ENCODE results near the gene LUC7L3. TPM values are rescaled to one million over a fixed set of nuclear protein-coding genes. Genes with fewer than 3 reads are reported as not detected.

LUC7L3 gene
- total and polyA plus RNA-seq, 2 of the 13 experiments (the other 11 are each of a cell fraction or from before 2014, with no cell fraction given) = 108 to 120 TPM

DNA sequence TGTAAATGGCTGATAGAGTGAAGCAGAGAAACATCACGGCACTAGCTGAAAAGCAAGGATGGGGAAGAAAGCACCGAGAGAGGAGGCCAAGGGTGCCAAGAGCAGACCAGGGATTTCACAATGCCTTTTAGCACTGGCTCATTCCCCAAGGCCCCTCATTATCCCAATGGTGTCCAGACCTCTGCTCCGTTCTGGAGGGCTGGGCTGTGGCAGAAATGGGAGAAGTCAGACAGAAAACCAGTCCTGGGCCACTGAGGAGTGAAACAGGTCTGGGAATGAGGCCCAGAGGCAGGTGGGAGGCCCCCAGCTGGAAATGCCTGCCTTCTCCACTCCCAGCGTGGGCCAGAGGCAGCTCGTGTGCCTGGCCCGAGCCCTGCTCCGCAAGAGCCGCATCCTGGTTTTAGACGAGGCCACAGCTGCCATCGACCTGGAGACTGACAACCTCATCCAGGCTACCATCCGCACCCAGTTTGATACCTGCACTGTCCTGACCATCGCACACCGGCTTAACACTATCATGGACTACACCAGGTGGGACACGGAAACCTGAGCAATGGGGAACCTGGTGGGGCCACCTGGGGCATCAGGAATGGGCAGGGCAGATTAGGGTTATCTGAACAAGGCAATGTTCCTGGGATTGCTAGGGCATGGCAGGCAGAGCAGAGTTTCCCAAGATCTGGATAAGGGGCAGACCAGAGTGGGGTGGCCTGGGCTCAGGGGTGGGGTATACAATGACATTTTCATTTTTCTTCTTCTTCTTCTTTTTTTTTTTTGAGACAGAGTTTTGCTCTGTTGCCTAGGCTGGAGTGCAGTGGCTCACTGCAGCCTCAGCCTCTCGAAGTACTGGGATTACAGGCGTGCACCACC is 32.0 kb upstream of the LUC7L3 start (continued):
- peak; percentile 68 for TF ChIP-seq ZNF121 (CRISPR knock-in tag; IDR thresholded peaks at IDR 0.05)
- TF ChIP-seq JARID2 (CRISPR knock-in tag; IDR thresholded peaks at IDR 0.05; ENCODE audit: insufficient replicate concordance) = no peak
- no peak for TF ChIP-seq ZNF496 (CRISPR knock-in tag; IDR thresholded peaks at IDR 0.05; ENCODE audit: insufficient replicate concordance)
- TF ChIP-seq KAT2B (IDR thresholded peaks at IDR 0.05; ENCODE audit: borderline replicate concordance, low read depth, low read length) = no peak; the same call in 1 of the 2 replicates
- no peak for TF ChIP-seq ZIK1 (CRISPR knock-in tag; IDR thresholded peaks at IDR 0.05; ENCODE audit: borderline replicate concordance, low read depth)
- TF ChIP-seq TARDBP (CRISPR knock-in tag; IDR thresholded peaks at IDR 0.05) = peak; percentile 23; the same call in 1 of the 2 replicates
- TF ChIP-seq KDM5B (CRISPR knock-in tag; IDR thresholded peaks at IDR 0.05; ENCODE audit: borderline replicate concordance) = no peak
- peak; percentile 54; the same call in 1 of the 2 replicates for TF ChIP-seq IRF2 (CRISPR knock-in tag; IDR thresholded peaks at IDR 0.05)
- TF ChIP-seq PBX2 (CRISPR knock-in tag; IDR thresholded peaks at IDR 0.05) = no peak
- TF ChIP-seq, protein P1, sequence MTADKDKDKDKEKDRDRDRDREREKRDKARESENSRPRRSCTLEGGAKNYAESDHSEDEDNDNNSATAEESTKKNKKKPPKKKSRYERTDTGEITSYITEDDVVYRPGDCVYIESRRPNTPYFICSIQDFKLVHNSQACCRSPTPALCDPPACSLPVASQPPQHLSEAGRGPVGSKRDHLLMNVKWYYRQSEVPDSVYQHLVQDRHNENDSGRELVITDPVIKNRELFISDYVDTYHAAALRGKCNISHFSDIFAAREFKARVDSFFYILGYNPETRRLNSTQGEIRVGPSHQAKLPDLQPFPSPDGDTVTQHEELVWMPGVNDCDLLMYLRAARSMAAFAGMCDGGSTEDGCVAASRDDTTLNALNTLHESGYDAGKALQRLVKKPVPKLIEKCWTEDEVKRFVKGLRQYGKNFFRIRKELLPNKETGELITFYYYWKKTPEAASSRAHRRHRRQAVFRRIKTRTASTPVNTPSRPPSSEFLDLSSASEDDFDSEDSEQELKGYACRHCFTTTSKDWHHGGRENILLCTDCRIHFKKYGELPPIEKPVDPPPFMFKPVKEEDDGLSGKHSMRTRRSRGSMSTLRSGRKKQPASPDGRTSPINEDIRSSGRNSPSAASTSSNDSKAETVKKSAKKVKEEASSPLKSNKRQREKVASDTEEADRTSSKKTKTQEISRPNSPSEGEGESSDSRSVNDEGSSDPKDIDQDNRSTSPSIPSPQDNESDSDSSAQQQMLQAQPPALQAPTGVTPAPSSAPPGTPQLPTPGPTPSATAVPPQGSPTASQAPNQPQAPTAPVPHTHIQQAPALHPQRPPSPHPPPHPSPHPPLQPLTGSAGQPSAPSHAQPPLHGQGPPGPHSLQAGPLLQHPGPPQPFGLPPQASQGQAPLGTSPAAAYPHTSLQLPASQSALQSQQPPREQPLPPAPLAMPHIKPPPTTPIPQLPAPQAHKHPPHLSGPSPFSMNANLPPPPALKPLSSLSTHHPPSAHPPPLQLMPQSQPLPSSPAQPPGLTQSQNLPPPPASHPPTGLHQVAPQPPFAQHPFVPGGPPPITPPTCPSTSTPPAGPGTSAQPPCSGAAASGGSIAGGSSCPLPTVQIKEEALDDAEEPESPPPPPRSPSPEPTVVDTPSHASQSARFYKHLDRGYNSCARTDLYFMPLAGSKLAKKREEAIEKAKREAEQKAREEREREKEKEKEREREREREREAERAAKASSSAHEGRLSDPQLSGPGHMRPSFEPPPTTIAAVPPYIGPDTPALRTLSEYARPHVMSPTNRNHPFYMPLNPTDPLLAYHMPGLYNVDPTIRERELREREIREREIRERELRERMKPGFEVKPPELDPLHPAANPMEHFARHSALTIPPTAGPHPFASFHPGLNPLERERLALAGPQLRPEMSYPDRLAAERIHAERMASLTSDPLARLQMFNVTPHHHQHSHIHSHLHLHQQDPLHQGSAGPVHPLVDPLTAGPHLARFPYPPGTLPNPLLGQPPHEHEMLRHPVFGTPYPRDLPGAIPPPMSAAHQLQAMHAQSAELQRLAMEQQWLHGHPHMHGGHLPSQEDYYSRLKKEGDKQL (CRISPR knock-in tag; IDR thresholded peaks at IDR 0.05; ENCODE audit: low read depth) = no peak
- peak; percentile 59; the same call in 1 of the 2 replicates for TF ChIP-seq KAT7 (CRISPR knock-in tag; IDR thresholded peaks at IDR 0.05; ENCODE audit: borderline replicate concordance)
- TF ChIP-seq, protein P2, sequence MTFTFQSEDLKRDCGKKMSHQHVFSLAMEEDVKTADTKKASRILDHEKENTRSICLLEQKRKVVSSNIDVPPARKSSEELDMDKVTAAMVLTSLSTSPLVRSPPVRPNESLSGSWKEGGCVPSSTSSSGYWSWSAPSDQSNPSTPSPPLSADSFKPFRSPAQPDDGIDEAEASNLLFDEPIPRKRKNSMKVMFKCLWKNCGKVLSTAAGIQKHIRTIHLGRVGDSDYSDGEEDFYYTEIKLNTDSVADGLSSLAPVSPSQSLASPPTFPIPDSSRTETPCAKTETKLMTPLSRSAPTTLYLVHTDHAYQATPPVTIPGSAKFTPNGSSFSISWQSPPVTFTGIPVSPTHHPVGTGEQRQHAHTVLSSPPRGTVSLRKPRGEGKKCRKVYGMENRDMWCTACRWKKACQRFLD (CRISPR knock-in tag; IDR thresholded peaks at IDR 0.05; ENCODE audit: borderline replicate concordance) = no peak
- TF ChIP-seq MATR3 (CRISPR knock-in tag; IDR thresholded peaks at IDR 0.05) = no peak
- TF ChIP-seq, protein P3, sequence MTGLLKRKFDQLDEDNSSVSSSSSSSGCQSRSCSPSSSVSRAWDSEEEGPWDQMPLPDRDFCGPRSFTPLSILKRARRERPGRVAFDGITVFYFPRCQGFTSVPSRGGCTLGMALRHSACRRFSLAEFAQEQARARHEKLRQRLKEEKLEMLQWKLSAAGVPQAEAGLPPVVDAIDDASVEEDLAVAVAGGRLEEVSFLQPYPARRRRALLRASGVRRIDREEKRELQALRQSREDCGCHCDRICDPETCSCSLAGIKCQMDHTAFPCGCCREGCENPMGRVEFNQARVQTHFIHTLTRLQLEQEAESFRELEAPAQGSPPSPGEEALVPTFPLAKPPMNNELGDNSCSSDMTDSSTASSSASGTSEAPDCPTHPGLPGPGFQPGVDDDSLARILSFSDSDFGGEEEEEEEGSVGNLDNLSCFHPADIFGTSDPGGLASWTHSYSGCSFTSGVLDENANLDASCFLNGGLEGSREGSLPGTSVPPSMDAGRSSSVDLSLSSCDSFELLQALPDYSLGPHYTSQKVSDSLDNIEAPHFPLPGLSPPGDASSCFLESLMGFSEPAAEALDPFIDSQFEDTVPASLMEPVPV (CRISPR knock-in tag; IDR thresholded peaks at IDR 0.05) = no peak; the same call in 1 of the 2 replicates
